MM.1S (cell line): Measurements from ENCODE around the gene C1orf94.

Experiments
- CTCF ChIP-seq: fragments of 300-600 bp; sonication (generic); IDR thresholded peaks from 2 replicates; pipeline ENCODE4 v1.5.1; 2016; ENCODE audit warnings: antibody characterized with exemption, low read length, mixed read lengths
- EZH2 ChIP-seq: fragments of 300-600 bp; sonication (generic); optimal IDR thresholded peaks from 2 replicates; pipeline ENCODE3; 2017; ENCODE audit warnings: low read depth, mild to moderate bottlenecking, antibody characterized with exemption, low read length, mixed read lengths

- TF ChIP-seq CTCF = no peak
- no peak for TF ChIP-seq EZH2
These were observed 20.0 kb upstream of the C1orf94 start for GRCh38 chr1:34156739-34157138.
